Cardiac fibroblast (primary cell): Measurements from ENCODE around the gene SPATC1L.
"Not testable (repeated sequence)": the region's sequence is repeated elsewhere in the genome, so short reads cannot be mapped to it uniquely, and the experiment has no call there.

ENCODE experiments used
- DNase-seq, 2 donors: peaks; one replicate each; pipeline versions ENCODE4 v3.0.0 to v3.0.0-alpha.2; 2010; ENCODE audit warnings: low read depth in 2 of 2
- H3K4me3 ChIP-seq, 2 donors: replicated peaks in 1 of 2; 1 replicate in 1 of 2; 2 replicates in 1 of 2; pipeline ENCODE4 v1.5.1; 2011; ENCODE audit warnings: low read depth in 2 of 2, low read length in 2 of 2, mild to moderate bottlenecking in 2 of 2, moderate library complexity in 1 of 2
- TF ChIP-seq, protein P1 (sequence below): IDR thresholded peaks from one replicate; pipeline ENCODE4 v1.5.1; 2011; ENCODE audit warnings: low read depth, mild to moderate bottlenecking, low read length, inconsistent platforms

SPATC1L gene

GRCh38 chr21:46145840-46146691 lies 38.2 kb downstream of the SPATC1L start:
- no peak overlapping the region for H3K4me3 ChIP-seq
- TF ChIP-seq, protein P1, sequence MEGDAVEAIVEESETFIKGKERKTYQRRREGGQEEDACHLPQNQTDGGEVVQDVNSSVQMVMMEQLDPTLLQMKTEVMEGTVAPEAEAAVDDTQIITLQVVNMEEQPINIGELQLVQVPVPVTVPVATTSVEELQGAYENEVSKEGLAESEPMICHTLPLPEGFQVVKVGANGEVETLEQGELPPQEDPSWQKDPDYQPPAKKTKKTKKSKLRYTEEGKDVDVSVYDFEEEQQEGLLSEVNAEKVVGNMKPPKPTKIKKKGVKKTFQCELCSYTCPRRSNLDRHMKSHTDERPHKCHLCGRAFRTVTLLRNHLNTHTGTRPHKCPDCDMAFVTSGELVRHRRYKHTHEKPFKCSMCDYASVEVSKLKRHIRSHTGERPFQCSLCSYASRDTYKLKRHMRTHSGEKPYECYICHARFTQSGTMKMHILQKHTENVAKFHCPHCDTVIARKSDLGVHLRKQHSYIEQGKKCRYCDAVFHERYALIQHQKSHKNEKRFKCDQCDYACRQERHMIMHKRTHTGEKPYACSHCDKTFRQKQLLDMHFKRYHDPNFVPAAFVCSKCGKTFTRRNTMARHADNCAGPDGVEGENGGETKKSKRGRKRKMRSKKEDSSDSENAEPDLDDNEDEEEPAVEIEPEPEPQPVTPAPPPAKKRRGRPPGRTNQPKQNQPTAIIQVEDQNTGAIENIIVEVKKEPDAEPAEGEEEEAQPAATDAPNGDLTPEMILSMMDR, result no peak
- DNase-seq, result no peak

DNA sequence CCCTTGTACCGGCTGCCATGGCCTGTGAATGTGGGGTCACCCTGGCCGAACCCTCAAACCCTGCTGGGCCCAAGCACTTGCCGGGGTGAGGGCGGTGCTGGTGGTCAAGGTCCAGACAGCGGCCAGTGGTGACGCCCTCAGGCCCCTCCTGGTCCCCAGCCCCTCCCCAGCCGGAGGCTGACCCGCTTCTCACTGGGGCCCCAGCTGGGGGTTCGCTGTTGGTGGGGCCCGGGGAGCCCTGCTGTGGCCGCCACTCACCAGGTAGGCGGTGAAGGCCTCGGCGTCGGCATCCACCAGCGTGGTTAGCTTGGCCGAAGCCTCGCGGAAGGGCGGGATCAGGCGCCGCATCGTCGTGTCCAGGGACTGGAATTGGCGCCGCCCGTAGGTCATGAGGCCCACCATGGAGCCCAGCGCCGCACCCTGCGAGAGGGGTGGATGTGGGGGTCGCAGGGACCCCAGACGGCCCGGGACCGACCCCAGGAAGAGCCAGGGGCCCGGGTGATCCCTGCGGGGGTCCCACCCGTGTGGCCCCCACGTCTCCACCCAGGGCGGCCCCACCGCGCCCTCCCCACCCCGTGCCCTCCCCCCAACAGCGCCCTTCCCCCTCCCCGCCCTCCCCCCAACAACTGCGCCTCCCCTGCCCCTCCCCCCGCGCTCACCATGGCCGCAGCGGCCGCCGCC lies 39.0 kb downstream of the SPATC1L start:
- TF ChIP-seq, protein P1, result no peak
- DNase-seq, result no peak
- no peak overlapping the region for H3K4me3 ChIP-seq

DNA sequence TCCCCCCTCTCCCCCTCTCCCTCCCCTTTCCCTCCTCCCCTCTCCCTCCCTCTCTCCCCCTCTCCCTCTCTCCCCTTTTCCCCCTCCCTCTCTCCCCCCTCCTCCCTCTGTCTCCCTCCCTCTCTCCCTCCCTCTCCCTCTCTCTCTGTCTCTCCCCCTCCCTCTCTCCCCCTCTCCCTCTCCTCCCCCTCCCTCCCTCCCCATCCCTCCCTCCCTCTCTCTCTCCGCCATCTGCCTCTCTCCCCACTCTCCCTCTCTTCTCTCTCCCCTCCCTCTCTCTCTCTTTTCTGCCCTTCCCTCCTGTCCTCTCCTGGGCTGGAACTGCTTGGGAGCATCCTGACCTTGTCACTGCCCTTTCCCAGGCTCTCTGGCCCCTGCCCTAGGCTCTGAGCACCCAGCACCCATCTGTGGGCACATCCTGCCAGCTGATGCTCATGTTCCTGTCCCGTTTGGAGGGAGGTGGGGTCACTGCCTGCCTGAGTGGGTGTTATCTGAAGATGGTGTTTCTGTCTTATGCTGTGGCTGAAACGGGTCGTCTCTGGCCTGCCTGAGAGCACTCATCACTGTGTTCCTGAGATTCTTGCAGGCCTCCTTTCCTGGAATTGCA lies 39.7 kb downstream of the SPATC1L start:
- no peak for DNase-seq
- no peak overlapping the region for H3K4me3 ChIP-seq
- TF ChIP-seq, protein P1, result no peak

DNA sequence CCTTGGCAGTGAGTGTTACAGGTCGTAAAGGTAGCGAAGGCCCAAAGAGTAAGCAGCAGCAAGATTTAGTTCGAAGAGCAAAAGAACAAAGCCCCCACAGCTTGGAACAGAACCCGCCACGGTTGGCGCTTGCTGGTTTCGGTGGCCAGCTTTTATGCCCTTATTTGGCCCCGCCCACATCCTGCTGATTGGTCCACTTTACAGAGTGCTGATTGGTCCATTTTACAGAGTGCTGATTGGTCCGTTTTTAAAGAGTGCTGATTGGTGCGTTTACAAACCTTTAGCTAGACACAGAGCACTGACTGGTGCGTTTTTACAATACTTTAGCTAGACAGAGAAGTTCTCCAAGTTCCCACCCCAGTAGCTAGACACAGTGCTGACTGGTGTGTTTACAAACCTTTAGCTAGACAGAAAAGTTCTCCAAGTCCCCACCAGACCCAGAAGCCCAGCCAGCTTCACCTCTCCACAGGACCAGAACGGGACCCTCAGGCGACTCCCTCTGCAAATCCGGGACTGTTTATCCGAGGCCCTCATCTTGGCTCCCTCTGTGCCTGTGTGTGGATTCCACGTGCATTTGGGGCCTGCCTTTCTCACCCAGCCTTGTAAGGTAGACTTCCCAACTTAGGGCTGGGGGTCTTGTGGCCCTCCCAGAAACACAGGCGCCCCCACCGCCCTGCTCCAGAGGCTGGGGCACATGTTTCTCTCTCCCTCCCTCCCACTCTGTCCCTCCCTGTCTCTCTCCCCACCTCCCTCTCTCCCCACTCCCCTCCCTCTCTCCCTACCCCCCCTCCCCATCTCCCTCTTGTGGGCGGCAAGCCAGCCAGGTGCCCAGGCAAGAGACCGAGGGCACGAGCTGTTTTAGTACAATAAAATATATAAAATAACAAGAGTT lies 41.4 kb downstream of the SPATC1L start:
- no peak for DNase-seq
- TF ChIP-seq, protein P1, result no peak
- H3K4me3 ChIP-seq, result no peak overlapping the region

GRCh38 chr21:46141767-46142581 lies 42.3 kb downstream of the SPATC1L start:
- DNase-seq, result no peak
- no peak overlapping the region for H3K4me3 ChIP-seq
- TF ChIP-seq, protein P1, result no peak

- DNase-seq, result not testable (repeated sequence)
These were observed 43.8 kb downstream of the SPATC1L start for GRCh38 chr21:46140352-46141003.

More at GRCh38 chr21:46140352-46141003, 43.8 kb downstream of the SPATC1L start:
- not testable (repeated sequence) for H3K4me3 ChIP-seq
